GM10248 (cell line): ENCODE results near the gene CTRL.
A peak's percentile ranks its signal among the peaks of the same experiment; 100 is the strongest.

ENCODE experiments used
- CTCF ChIA-PET: fragments of 300-600 bp; sonication (Branson Sonifier 250); formaldehyde crosslinking; extraction: SDS; loops from one replicate; lab custom pipeline; 2021; ENCODE audit warnings: antibody characterized with exemption; lab: Yijun Ruan, JAX
- POLR2A ChIA-PET: fragments of 350-650 bp; sonication (Branson Sonifier 250); formaldehyde crosslinking; extraction: SDS; loops from one replicate; lab custom pipeline; 2020; ENCODE audit warnings: antibody characterized with exemption; lab: Yijun Ruan, JAX
- DNase-seq: peaks from one replicate; pipeline ENCODE4 v3.0.0; 2012; ENCODE audit errors: extremely low spot score
- CTCF ChIP-seq: IDR thresholded peaks from 2 replicates; pipeline ENCODE4 v1.5.1; 2012; ENCODE audit warnings: mild to moderate bottlenecking, low read depth; ENCODE audit errors: extremely low read depth, missing control alignments, control extremely low read depth

Gene CTRL

GRCh38 chr16:67931712-67932461 lies at the start of gene CTRL:
CTRL (minus strand) TSS chr16:67931862; CDS start chr16:67931852, 10 bp downstream.
- ChIA-PET POLR2A (interaction anchor here (0.6 kb wide), 1 partner anchor 417 kb away, joined by 3 read pairs; no protein-coding TSS in a partner anchor), CTCF (interaction anchor here (0.7 to 7.0 kb wide), 6 partner anchors 10 to 260 kb away, joined by 3 to 38 read pairs (median 3); no protein-coding TSS in a partner anchor)
- no peak for DNase-seq
- TF ChIP-seq CTCF: no peak

- peak; percentile 22 for TF ChIP-seq CTCF
- no peak for DNase-seq
- ChIA-PET POLR2A (no interaction called here), CTCF (interaction anchor here (1.4 to 5.3 kb wide), 6 partner anchors 11 to 60 kb away, joined by 3 to 21 read pairs (median 7); no protein-coding TSS in a partner anchor)
Observed at GRCh38 chr16:67979955-67980678, 48.5 kb upstream of the CTRL start, which contains the start of gene DPEP3. DPEP3 (minus strand) TSS chr16:67980499; CDS start chr16:67980380, 119 bp downstream.

GRCh38 chr16:67977469-67978227 lies 46.0 kb upstream of the CTRL start:
- CTCF ChIA-PET: interaction anchor here (0.9 to 3.9 kb wide), 7 partner anchors 9 to 162 kb away, joined by 3 to 21 read pairs (median 3); no protein-coding TSS in a partner anchor
- TF ChIP-seq CTCF: no peak
- DNase-seq: no peak
- POLR2A ChIA-PET: no interaction called here

GRCh38 chr16:67977005-67977404 lies 45.3 kb upstream of the CTRL start:
- ChIA-PET CTCF (interaction anchor here (1.0 to 3.9 kb wide), 6 partner anchors 10 to 162 kb away, joined by 3 to 21 read pairs (median 4); no protein-coding TSS in a partner anchor), POLR2A (no interaction called here)
- DNase-seq: no peak
- TF ChIP-seq CTCF: no peak

GRCh38 chr16:67976205-67976604 lies 44.5 kb upstream of the CTRL start:
- DNase-seq: no peak
- CTCF ChIA-PET: interaction anchor here (1.7 to 3.9 kb wide), 3 partner anchors 10 to 17 kb away, joined by 3 to 21 read pairs (median 6); no protein-coding TSS in a partner anchor
- POLR2A ChIA-PET: no interaction called here
- no peak for TF ChIP-seq CTCF
